Measurements from ENCODE around the gene CHRNA4. TPM values are rescaled to one million over a fixed set of nuclear protein-coding genes. Genes with fewer than 3 reads are reported as not detected.

Gene CHRNA4
- total RNA-seq, 2 experiments from 2014 or later, result not detected

- Mint-ChIP-seq H3K27ac (no peak overlapping the region), H3K9me3 (no peaks in the 10 kb centered on the region), H3K4me1 (no peaks in the 10 kb centered on the region), H3K36me3 (ENCODE audit: low read depth) (no peaks in the 10 kb centered on the region), H3K4me3 (no peak overlapping the region), H3K27me3 (peaks cover 3% of the 10 kb centered on the region)
- no peak for DNase-seq
- CTCF ChIA-PET, result no interaction called here
- POLR2A ChIA-PET, result no interaction called here
Measured at GRCh38 chr20:63378626-63379025, 17.5 kb upstream of the CHRNA4 start.

GRCh38 chr20:63377951-63378381 is 16.8 kb upstream of the CHRNA4 start:
- no peak overlapping the region for H3K4me3 Mint-ChIP-seq
- H3K27ac Mint-ChIP-seq, result no peak overlapping the region
- no peaks in the 10 kb centered on the region for H3K4me1 Mint-ChIP-seq
- H3K9me3 Mint-ChIP-seq, result no peaks in the 10 kb centered on the region
- no peaks in the 10 kb centered on the region for H3K36me3 Mint-ChIP-seq (ENCODE audit: low read depth)
- CTCF ChIA-PET, result interaction anchor here (1.2 to 1.8 kb wide), 2 partner anchors 154 to 163 kb away, joined by 3 to 7 read pairs; no protein-coding TSS in a partner anchor
- H3K27me3 Mint-ChIP-seq, result peaks cover 3% of the 10 kb centered on the region
- no peak for DNase-seq
- POLR2A ChIA-PET, result no interaction called here

- Mint-ChIP-seq H3K36me3 (ENCODE audit: low read depth) (no peaks in the 10 kb centered on the region), H3K27ac (no peak overlapping the region), H3K9me3 (no peaks in the 10 kb centered on the region), H3K4me3 (no peak overlapping the region), H3K27me3 (peaks cover 3% of the 10 kb centered on the region), H3K4me1 (no peaks in the 10 kb centered on the region)
- DNase-seq, result no peak
- POLR2A ChIA-PET, result interaction anchor here (0.7 kb wide), 1 partner anchor 64 kb away, joined by 3 read pairs; no protein-coding TSS in a partner anchor
- CTCF ChIA-PET, result interaction anchor here (1.2 to 1.8 kb wide), 2 partner anchors 154 to 163 kb away, joined by 3 to 7 read pairs; no protein-coding TSS in a partner anchor
Measured at GRCh38 chr20:63377256-63377941, 16.2 kb upstream of the CHRNA4 start.

GRCh38 chr20:63376283-63377250 is 15.4 kb upstream of the CHRNA4 start:
- H3K36me3 Mint-ChIP-seq (ENCODE audit: low read depth), result no peaks in the 10 kb centered on the region
- CTCF ChIA-PET, result interaction anchor here (1.2 to 1.8 kb wide), 2 partner anchors 153 to 162 kb away, joined by 3 to 7 read pairs; no protein-coding TSS in a partner anchor
- no peak overlapping the region for H3K27ac Mint-ChIP-seq
- no peaks in the 10 kb centered on the region for H3K9me3 Mint-ChIP-seq
- peaks cover 3% of the 10 kb centered on the region for H3K27me3 Mint-ChIP-seq
- no peak overlapping the region for H3K4me3 Mint-ChIP-seq
- no peak for DNase-seq
- POLR2A ChIA-PET, result interaction anchor here (0.7 kb wide), 1 partner anchor 65 kb away, joined by 3 read pairs; no protein-coding TSS in a partner anchor
- H3K4me1 Mint-ChIP-seq, result no peaks in the 10 kb centered on the region

- H3K4me1 Mint-ChIP-seq, result no peaks in the 10 kb centered on the region
- CTCF ChIA-PET, result no interaction called here
- H3K4me3 Mint-ChIP-seq, result no peak overlapping the region
- POLR2A ChIA-PET, result no interaction called here
- H3K27ac Mint-ChIP-seq, result no peak overlapping the region
- no peaks in the 10 kb centered on the region for H3K36me3 Mint-ChIP-seq (ENCODE audit: low read depth)
- no peak for DNase-seq
- H3K9me3 Mint-ChIP-seq, result no peaks in the 10 kb centered on the region
- peaks cover 3% of the 10 kb centered on the region for H3K27me3 Mint-ChIP-seq
Measured at GRCh38 chr20:63375438-63375837, 14.3 kb upstream of the CHRNA4 start.

- POLR2A ChIA-PET, result no interaction called here
- no peak for DNase-seq
- H3K27ac Mint-ChIP-seq, result no peak overlapping the region
- no peaks in the 10 kb centered on the region for H3K4me1 Mint-ChIP-seq
- no peaks in the 10 kb centered on the region for H3K9me3 Mint-ChIP-seq
- H3K4me3 Mint-ChIP-seq, result no peak overlapping the region
- CTCF ChIA-PET, result no interaction called here
- H3K27me3 Mint-ChIP-seq, result peaks cover 3% of the 10 kb centered on the region
- H3K36me3 Mint-ChIP-seq (ENCODE audit: low read depth), result no peaks in the 10 kb centered on the region
Measured at GRCh38 chr20:63374504-63374903, 13.4 kb upstream of the CHRNA4 start.

- Mint-ChIP-seq H3K4me3 (no peak overlapping the region), H3K36me3 (ENCODE audit: low read depth) (no peaks in the 10 kb centered on the region), H3K27me3 (peaks cover 3% of the 10 kb centered on the region), H3K9me3 (no peaks in the 10 kb centered on the region), H3K27ac (no peak overlapping the region), H3K4me1 (no peaks in the 10 kb centered on the region)
- DNase-seq, result no peak
- ChIA-PET CTCF (no interaction called here), POLR2A (no interaction called here)
Measured at GRCh38 chr20:63373996-63374395, 12.8 kb upstream of the CHRNA4 start.

- Mint-ChIP-seq H3K27ac (no peak overlapping the region), H3K36me3 (ENCODE audit: low read depth) (no peaks in the 10 kb centered on the region), H3K9me3 (no peaks in the 10 kb centered on the region), H3K4me3 (no peak overlapping the region), H3K4me1 (no peaks in the 10 kb centered on the region), H3K27me3 (peaks cover 3% of the 10 kb centered on the region)
- DNase-seq, result no peak
- CTCF ChIA-PET, result no interaction called here
- POLR2A ChIA-PET, result no interaction called here
Measured at GRCh38 chr20:63372971-63373885, 12.1 kb upstream of the CHRNA4 start.

GRCh38 chr20:63371291-63371865 is 10.2 kb upstream of the CHRNA4 start:
- Mint-ChIP-seq H3K9me3 (no peaks in the 10 kb centered on the region), H3K27me3 (peaks cover 3% of the 10 kb centered on the region), H3K27ac (no peak overlapping the region), H3K4me3 (no peak overlapping the region), H3K36me3 (ENCODE audit: low read depth) (no peaks in the 10 kb centered on the region), H3K4me1 (no peaks in the 10 kb centered on the region)
- ChIA-PET POLR2A (no interaction called here), CTCF (no interaction called here)
- DNase-seq, result no peak

- H3K9me3 Mint-ChIP-seq, result no peaks in the 10 kb centered on the region
- H3K27me3 Mint-ChIP-seq, result no peaks in the 10 kb centered on the region
- ChIA-PET POLR2A (no interaction called here), CTCF (no interaction called here)
- no peak overlapping the region for H3K27ac Mint-ChIP-seq
- H3K4me1 Mint-ChIP-seq, result no peaks in the 10 kb centered on the region
- no peaks in the 10 kb centered on the region for H3K36me3 Mint-ChIP-seq (ENCODE audit: low read depth)
- no peak for DNase-seq
- no peak overlapping the region for H3K4me3 Mint-ChIP-seq
Measured at GRCh38 chr20:63370618-63371187, 9.6 kb upstream of the CHRNA4 start.

GRCh38 chr20:63369724-63370617 is 8.8 kb upstream of the CHRNA4 start:
- Mint-ChIP-seq H3K9me3 (no peaks in the 10 kb centered on the region), H3K36me3 (ENCODE audit: low read depth) (no peaks in the 10 kb centered on the region), H3K27me3 (no peaks in the 10 kb centered on the region), H3K4me1 (no peaks in the 10 kb centered on the region), H3K27ac (no peak overlapping the region), H3K4me3 (no peak overlapping the region)
- ChIA-PET POLR2A (no interaction called here), CTCF (no interaction called here)
- no peak for DNase-seq

Data from activated CD4-positive, alpha-beta memory T cell treated with anti-CD3 and anti-CD28 coated beads, Interleukin-2, amount 10 ng/mL, durations not matched to agents 7 days and 5 days (primary cell).